DND-41 (cell line): ENCODE data around the gene CCDC81.

Source experiments
- CTCF ChIP-seq: IDR thresholded peaks from 2 replicates; pipeline ENCODE4 v1.5.1; 2012; ENCODE audit warnings: borderline replicate concordance, low read length, moderate library complexity, mild to moderate bottlenecking; ENCODE audit not compliant: poor library complexity, severe bottlenecking; ENCODE audit errors: extremely low read depth
- EZH2 ChIP-seq: IDR thresholded peaks from 3 replicates; pipeline ENCODE4 v1.6.1; 2012; ENCODE audit warnings: borderline replicate concordance, low read depth, mild to moderate bottlenecking, moderate library complexity, low read length, inconsistent platforms; ENCODE audit not compliant: severe bottlenecking

GRCh38 chr11:86435711-86436110 lies 61.0 kb downstream of the CCDC81 start:
- TF ChIP-seq CTCF (no peak), EZH2 (no peak)
